BJ (cell line): ENCODE results near the gene MYRFL. TPM values are rescaled to one million over a fixed set of nuclear protein-coding genes. Genes with fewer than 3 reads are reported as not detected.

Experiments
- CTCF ChIA-PET: fragments of 350-600 bp; formaldehyde crosslinking; extraction: SDS; loops from one replicate; lab custom pipeline; 2021; ENCODE audit warnings: antibody characterized with exemption, inconsistent platforms; lab: Yijun Ruan, JAX
- POLR2A ChIA-PET: fragments of 300-600 bp; sonication (Branson Sonifier 250); formaldehyde crosslinking; extraction: SDS; loops from one replicate; lab custom pipeline; 2021; ENCODE audit warnings: antibody characterized with exemption; lab: Charles Lee
- DNase-seq: peaks from one replicate; pipeline ENCODE4 v3.0.0-alpha.2; 2011; ENCODE audit warnings: low read depth
- H3K27me3 ChIP-seq: 2 replicates; pipeline ENCODE4 v1.6.0; 2011; ENCODE audit warnings: low read length; ENCODE audit not compliant: control insufficient read depth, insufficient read depth
- H3K36me3 ChIP-seq: 2 replicates; pipeline ENCODE4 v1.5.1; 2011; ENCODE audit warnings: low read length; ENCODE audit not compliant: control insufficient read depth, insufficient read depth
- H3K4me3 ChIP-seq: 2 replicates; pipeline ENCODE4 v1.5.1; 2011; ENCODE audit warnings: low read depth, mild to moderate bottlenecking, control low read depth, low read length
- CTCF ChIP-seq: IDR thresholded peaks from 2 replicates; pipeline ENCODE4 v1.5.1; 2011; ENCODE audit warnings: low read depth, mild to moderate bottlenecking, control low read depth, inconsistent platforms, low read length, moderate library complexity; ENCODE audit not compliant: insufficient read depth
- polyA plus RNA-seq: library from polyadenylated mRNA; depleted of rRNA; stranded (reverse); fragments of >200 nt; gene quantifications from 2 replicates; pipeline ENCODE4 v1.2.3, GENCODE V29; 2011

The MYRFL gene
- polyA plus RNA-seq, 1 experiment: not detected

GRCh38 chr12:69824028-69824427 is 999 bp upstream of the MYRFL start:
- Histone ChIP-seq H3K36me3 (no peaks in the 10 kb centered on the region), H3K27me3 (no peaks in the 10 kb centered on the region), H3K4me3 (no peak overlapping the region)
- DNase-seq: no peak
- ChIA-PET CTCF (no interaction called here), POLR2A (no interaction called here)
- no peak for TF ChIP-seq CTCF

GRCh38 chr12:69828897-69829296 is 3.9 kb downstream of the MYRFL start:
- CTCF ChIA-PET: no interaction called here
- Histone ChIP-seq H3K4me3 (no peak overlapping the region), H3K36me3 (no peaks in the 10 kb centered on the region), H3K27me3 (no peaks in the 10 kb centered on the region)
- TF ChIP-seq CTCF: no peak
- POLR2A ChIA-PET: no interaction called here
- no peak for DNase-seq

DNA sequence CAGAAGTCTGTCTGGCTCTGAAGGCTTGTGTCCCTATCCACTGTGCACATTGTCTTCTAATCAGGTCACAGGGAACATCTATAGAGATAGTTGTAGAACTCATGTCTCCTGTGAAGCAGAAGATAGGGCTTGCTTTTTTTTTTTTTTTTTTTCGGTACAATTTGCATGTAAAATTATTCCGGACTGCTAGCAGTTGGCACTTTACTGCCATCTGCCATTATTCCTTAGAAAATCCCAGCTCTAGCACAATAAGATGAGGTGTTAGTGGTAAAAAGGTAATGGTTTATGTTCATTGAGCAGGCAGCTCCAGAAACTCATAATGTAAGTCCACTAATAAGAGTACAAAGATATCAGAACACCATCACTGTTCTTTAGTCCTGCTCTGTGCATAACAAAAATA is 8.7 kb downstream of the MYRFL start:
- no peaks in the 10 kb centered on the region for H3K27me3 ChIP-seq
- ChIA-PET POLR2A (no interaction called here), CTCF (no interaction called here)

DNA sequence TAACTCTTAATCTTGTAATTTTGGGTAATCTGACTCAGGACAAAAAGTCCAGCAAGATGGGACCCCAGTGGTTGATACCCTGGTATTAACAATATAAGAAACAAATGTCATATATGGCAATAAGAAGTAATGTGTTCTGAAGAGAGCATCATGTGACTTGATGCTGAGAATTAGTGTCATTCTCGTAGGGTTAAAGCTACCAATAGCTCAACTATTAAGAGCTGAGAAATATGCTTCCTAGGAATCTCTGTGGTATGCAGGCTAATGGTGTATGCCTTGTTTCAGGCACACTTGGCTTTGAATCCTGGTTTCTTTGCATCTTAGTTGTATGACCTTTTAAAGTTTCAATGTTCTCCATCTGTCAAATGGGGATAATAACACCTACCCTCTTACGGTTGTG is 9.1 kb downstream of the MYRFL start:
- POLR2A ChIA-PET: no interaction called here
- no peak overlapping the region for H3K4me3 ChIP-seq
- no peak for TF ChIP-seq CTCF
- CTCF ChIA-PET: no interaction called here
- no peaks in the 10 kb centered on the region for H3K27me3 ChIP-seq
- H3K36me3 ChIP-seq: no peaks in the 10 kb centered on the region
- no peak for DNase-seq

More for the DNA sequence above, 8.7 kb downstream of the MYRFL start:
- DNase-seq: no peak
- Histone ChIP-seq H3K36me3 (no peaks in the 10 kb centered on the region), H3K4me3 (no peak overlapping the region)
- TF ChIP-seq CTCF: no peak

- CTCF ChIA-PET: no interaction called here
These were observed 9.5 kb downstream of the MYRFL start for GRCh38 chr12:69834576-69834975.

More at GRCh38 chr12:69834576-69834975, 9.5 kb downstream of the MYRFL start:
- TF ChIP-seq CTCF: no peak
- H3K27me3 ChIP-seq: no peaks in the 10 kb centered on the region
- POLR2A ChIA-PET: no interaction called here
- H3K4me3 ChIP-seq: no peak overlapping the region
- no peaks in the 10 kb centered on the region for H3K36me3 ChIP-seq
- DNase-seq: no peak
